HEK293 (cell line): ENCODE data around the gene AGPAT1.

Experiments used
- EGR2 ChIP-seq: fragments of 450-650 bp; formaldehyde crosslinking; IDR thresholded peaks from 2 replicates; pipeline ENCODE4 v1.5.1; 2016; ENCODE audit warnings: low read depth, missing biosample characterization, missing genetic modification characterization
- GFI1B ChIP-seq: fragments of 450-650 bp; formaldehyde crosslinking; IDR thresholded peaks from 2 replicates; pipeline ENCODE4 v1.5.1; 2016; ENCODE audit warnings: missing biosample characterization, missing genetic modification characterization
- GLIS1 ChIP-seq: fragments of 450-650 bp; formaldehyde crosslinking; IDR thresholded peaks from 2 replicates; pipeline ENCODE4 v1.5.1; 2016; ENCODE audit warnings: missing biosample characterization, missing genetic modification characterization
- HOXD13 ChIP-seq: sonication (generic); formaldehyde crosslinking; IDR thresholded peaks from 2 replicates; pipeline ENCODE4 v1.8.0; 2022; ENCODE audit warnings: missing genetic modification reagents, borderline replicate concordance
- KLF1 ChIP-seq: fragments of 450-650 bp; formaldehyde crosslinking; IDR thresholded peaks from 2 replicates; pipeline ENCODE4 v1.5.1; 2016; ENCODE audit warnings: missing biosample characterization, missing genetic modification characterization
- RBAK ChIP-seq: fragments of 450-650 bp; formaldehyde crosslinking; IDR thresholded peaks from 2 replicates; pipeline ENCODE4 v1.5.1; 2016; ENCODE audit warnings: missing biosample characterization, missing genetic modification characterization
- REPIN1 ChIP-seq: fragments of 450-650 bp; formaldehyde crosslinking; IDR thresholded peaks from 2 replicates; pipeline ENCODE4 v1.5.1; 2017; ENCODE audit warnings: missing biosample characterization, missing genetic modification characterization, low read depth
- SALL2 ChIP-seq: fragments of 450-650 bp; formaldehyde crosslinking; IDR thresholded peaks from 2 replicates; pipeline ENCODE4 v1.5.0; 2017; ENCODE audit warnings: missing biosample characterization, mild to moderate bottlenecking, missing genetic modification characterization, borderline replicate concordance
- TCF7L2 ChIP-seq: IDR thresholded peaks from 2 replicates; pipeline ENCODE4 v1.6.1; 2011; ENCODE audit warnings: low read depth, mild to moderate bottlenecking, inconsistent platforms, low read length, moderate library complexity, borderline replicate concordance
- ZBTB8A ChIP-seq: fragments of 450-650 bp; formaldehyde crosslinking; IDR thresholded peaks from 2 replicates; pipeline ENCODE4 v1.5.1; 2016; ENCODE audit warnings: missing biosample characterization, missing genetic modification characterization
- ZNF169 ChIP-seq: fragments of 450-650 bp; formaldehyde crosslinking; IDR thresholded peaks from 2 replicates; pipeline ENCODE4 v1.5.1; 2016; ENCODE audit warnings: missing biosample characterization, missing genetic modification characterization
- ZNF391 ChIP-seq: fragments of 450-650 bp; formaldehyde crosslinking; IDR thresholded peaks from 2 replicates; pipeline ENCODE4 v1.5.1; 2016; ENCODE audit warnings: low read depth, missing biosample characterization, missing genetic modification characterization, borderline replicate concordance
- ZNF514 ChIP-seq: fragments of 450-650 bp; formaldehyde crosslinking; IDR thresholded peaks from 2 replicates; pipeline ENCODE4 v1.5.1; 2016; ENCODE audit warnings: missing biosample characterization, missing genetic modification characterization
- ZNF521 ChIP-seq: fragments of 450-650 bp; formaldehyde crosslinking; IDR thresholded peaks from 2 replicates; pipeline ENCODE4 v1.5.1; 2017; ENCODE audit warnings: missing biosample characterization, mild to moderate bottlenecking, missing genetic modification characterization
- ZNF561 ChIP-seq: fragments of 450-650 bp; IDR thresholded peaks from 2 replicates; pipeline ENCODE4 v1.5.1; 2018; ENCODE audit warnings: missing biosample characterization, missing genetic modification characterization, borderline replicate concordance
- ZNF654 ChIP-seq: fragments of 450-650 bp; formaldehyde crosslinking; IDR thresholded peaks from 2 replicates; pipeline ENCODE4 v1.5.1; 2016; ENCODE audit warnings: low read depth, missing biosample characterization, missing genetic modification characterization
- ZNF785 ChIP-seq: fragments of 450-650 bp; formaldehyde crosslinking; IDR thresholded peaks from 2 replicates; pipeline ENCODE4 v1.5.1; 2016; ENCODE audit warnings: missing biosample characterization, missing genetic modification characterization
- ZNF792 ChIP-seq: fragments of 450-650 bp; formaldehyde crosslinking; IDR thresholded peaks from 2 replicates; pipeline ENCODE4 v1.5.1; 2016; ENCODE audit warnings: missing biosample characterization, missing genetic modification characterization
- ZSCAN23 ChIP-seq: fragments of 450-650 bp; formaldehyde crosslinking; IDR thresholded peaks from 2 replicates; pipeline ENCODE4 v1.5.1; 2016; ENCODE audit warnings: missing biosample characterization, missing genetic modification characterization
- TF ChIP-seq, protein P1 (sequence below): fragments of 450-650 bp; formaldehyde crosslinking; IDR thresholded peaks from 2 replicates; pipeline ENCODE4 v1.5.1; 2016; ENCODE audit warnings: missing biosample characterization, missing genetic modification characterization
- TF ChIP-seq, protein P2 (sequence below): IDR thresholded peaks from 2 replicates; pipeline ENCODE4 v1.6.1; 2011; ENCODE audit warnings: mild to moderate bottlenecking, low read depth, low read length, borderline replicate concordance
- TF ChIP-seq, protein P3 (sequence below): fragments of 450-650 bp; formaldehyde crosslinking; IDR thresholded peaks from 2 replicates; pipeline ENCODE4 v1.5.1; 2016; ENCODE audit warnings: missing biosample characterization, missing genetic modification characterization
- TF ChIP-seq, protein P4 (sequence below): fragments of 450-650 bp; formaldehyde crosslinking; IDR thresholded peaks from 2 replicates; pipeline ENCODE4 v1.5.1; 2016; ENCODE audit warnings: missing biosample characterization, missing genetic modification characterization, borderline replicate concordance
- TF ChIP-seq, protein P5 (sequence below): fragments of 450-650 bp; formaldehyde crosslinking; conservative IDR thresholded peaks from 2 replicates; pipeline ENCODE4 v1.5.1; 2016; ENCODE audit warnings: low read depth, missing biosample characterization, missing genetic modification characterization
- TF ChIP-seq, protein P6 (sequence below): fragments of 450-650 bp; formaldehyde crosslinking; IDR thresholded peaks from 2 replicates; pipeline ENCODE4 v1.5.1; 2016; ENCODE audit warnings: missing biosample characterization, missing genetic modification characterization

AGPAT1 gene

DNA sequence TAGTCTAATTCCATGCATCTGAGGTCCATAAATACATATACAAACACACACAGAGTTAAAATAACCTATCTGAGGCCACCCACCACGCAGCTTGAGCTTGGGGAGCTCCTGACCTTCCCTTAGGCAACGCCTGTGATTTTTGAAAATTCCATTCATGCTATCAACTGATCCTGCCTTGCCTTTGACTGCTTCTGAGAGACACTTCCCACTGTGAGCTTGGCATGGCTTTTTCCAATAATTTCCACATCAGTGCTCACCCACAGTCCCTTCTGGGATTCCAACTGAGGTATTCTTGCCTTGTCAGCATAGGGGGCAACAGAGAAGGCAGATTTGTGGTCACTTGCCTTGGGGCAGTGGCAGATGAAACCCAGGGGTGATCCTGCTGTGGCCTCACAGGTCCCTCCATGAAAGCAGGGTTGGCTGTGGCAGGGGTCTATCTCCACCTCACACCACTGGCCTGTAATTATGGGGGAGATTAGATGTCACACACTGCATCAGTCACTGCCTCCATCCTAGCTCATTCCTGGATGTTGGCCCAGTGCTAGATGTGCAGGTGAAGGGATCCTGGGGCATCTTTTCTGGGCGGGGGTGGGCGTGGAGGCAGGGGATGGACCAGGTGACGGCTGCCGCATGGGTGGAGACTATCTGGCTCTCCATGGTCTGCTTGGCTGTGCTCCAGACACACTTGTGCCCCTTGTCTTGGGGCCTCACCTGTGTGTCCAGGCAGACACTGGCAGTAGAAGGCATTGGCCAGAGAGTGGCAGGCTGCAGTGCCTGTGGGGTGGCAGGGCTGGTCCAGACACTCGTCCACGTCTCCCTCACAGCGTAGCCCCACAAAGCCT is 27.8 kb upstream of the AGPAT1 start (continued):
- TF ChIP-seq, protein P1, sequence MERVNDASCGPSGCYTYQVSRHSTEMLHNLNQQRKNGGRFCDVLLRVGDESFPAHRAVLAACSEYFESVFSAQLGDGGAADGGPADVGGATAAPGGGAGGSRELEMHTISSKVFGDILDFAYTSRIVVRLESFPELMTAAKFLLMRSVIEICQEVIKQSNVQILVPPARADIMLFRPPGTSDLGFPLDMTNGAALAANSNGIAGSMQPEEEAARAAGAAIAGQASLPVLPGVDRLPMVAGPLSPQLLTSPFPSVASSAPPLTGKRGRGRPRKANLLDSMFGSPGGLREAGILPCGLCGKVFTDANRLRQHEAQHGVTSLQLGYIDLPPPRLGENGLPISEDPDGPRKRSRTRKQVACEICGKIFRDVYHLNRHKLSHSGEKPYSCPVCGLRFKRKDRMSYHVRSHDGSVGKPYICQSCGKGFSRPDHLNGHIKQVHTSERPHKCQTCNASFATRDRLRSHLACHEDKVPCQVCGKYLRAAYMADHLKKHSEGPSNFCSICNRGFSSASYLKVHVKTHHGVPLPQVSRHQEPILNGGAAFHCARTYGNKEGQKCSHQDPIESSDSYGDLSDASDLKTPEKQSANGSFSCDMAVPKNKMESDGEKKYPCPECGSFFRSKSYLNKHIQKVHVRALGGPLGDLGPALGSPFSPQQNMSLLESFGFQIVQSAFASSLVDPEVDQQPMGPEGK (tag by site-specific recombination): no peak
- TF ChIP-seq, protein P2, sequence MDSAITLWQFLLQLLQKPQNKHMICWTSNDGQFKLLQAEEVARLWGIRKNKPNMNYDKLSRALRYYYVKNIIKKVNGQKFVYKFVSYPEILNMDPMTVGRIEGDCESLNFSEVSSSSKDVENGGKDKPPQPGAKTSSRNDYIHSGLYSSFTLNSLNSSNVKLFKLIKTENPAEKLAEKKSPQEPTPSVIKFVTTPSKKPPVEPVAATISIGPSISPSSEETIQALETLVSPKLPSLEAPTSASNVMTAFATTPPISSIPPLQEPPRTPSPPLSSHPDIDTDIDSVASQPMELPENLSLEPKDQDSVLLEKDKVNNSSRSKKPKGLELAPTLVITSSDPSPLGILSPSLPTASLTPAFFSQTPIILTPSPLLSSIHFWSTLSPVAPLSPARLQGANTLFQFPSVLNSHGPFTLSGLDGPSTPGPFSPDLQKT: no peak
- TF ChIP-seq ZNF561 (tag by site-specific recombination) (no peak), TCF7L2 (no peak), ZNF785 (tag by site-specific recombination) (no peak), KLF1 (no peak), HOXD13 (peak; percentile 80; the same call in 1 of the 2 replicates), RBAK (tag by site-specific recombination) (no peak), EGR2 (tag by site-specific recombination) (no peak), ZNF169 (no peak), ZNF792 (tag by site-specific recombination) (no peak), ZNF654 (tag by site-specific recombination) (no peak), ZSCAN23 (tag by site-specific recombination) (no peak), ZNF521 (tag by site-specific recombination) (no peak), ZNF391 (no peak), ZNF514 (tag by site-specific recombination) (no peak), SALL2 (tag by site-specific recombination) (no peak), GLIS1 (tag by site-specific recombination) (0 out of 2 replicates have a peak, but pooled peaks have one; percentile 25), REPIN1 (tag by site-specific recombination) (no peak), GFI1B (tag by site-specific recombination) (no peak), ZBTB8A (tag by site-specific recombination) (0 out of 2 replicates have a peak, but pooled peaks have one; percentile 24)
- TF ChIP-seq, protein P3, sequence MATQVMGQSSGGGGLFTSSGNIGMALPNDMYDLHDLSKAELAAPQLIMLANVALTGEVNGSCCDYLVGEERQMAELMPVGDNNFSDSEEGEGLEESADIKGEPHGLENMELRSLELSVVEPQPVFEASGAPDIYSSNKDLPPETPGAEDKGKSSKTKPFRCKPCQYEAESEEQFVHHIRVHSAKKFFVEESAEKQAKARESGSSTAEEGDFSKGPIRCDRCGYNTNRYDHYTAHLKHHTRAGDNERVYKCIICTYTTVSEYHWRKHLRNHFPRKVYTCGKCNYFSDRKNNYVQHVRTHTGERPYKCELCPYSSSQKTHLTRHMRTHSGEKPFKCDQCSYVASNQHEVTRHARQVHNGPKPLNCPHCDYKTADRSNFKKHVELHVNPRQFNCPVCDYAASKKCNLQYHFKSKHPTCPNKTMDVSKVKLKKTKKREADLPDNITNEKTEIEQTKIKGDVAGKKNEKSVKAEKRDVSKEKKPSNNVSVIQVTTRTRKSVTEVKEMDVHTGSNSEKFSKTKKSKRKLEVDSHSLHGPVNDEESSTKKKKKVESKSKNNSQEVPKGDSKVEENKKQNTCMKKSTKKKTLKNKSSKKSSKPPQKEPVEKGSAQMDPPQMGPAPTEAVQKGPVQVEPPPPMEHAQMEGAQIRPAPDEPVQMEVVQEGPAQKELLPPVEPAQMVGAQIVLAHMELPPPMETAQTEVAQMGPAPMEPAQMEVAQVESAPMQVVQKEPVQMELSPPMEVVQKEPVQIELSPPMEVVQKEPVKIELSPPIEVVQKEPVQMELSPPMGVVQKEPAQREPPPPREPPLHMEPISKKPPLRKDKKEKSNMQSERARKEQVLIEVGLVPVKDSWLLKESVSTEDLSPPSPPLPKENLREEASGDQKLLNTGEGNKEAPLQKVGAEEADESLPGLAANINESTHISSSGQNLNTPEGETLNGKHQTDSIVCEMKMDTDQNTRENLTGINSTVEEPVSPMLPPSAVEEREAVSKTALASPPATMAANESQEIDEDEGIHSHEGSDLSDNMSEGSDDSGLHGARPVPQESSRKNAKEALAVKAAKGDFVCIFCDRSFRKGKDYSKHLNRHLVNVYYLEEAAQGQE (tag by site-specific recombination): no peak
- TF ChIP-seq, protein P4, sequence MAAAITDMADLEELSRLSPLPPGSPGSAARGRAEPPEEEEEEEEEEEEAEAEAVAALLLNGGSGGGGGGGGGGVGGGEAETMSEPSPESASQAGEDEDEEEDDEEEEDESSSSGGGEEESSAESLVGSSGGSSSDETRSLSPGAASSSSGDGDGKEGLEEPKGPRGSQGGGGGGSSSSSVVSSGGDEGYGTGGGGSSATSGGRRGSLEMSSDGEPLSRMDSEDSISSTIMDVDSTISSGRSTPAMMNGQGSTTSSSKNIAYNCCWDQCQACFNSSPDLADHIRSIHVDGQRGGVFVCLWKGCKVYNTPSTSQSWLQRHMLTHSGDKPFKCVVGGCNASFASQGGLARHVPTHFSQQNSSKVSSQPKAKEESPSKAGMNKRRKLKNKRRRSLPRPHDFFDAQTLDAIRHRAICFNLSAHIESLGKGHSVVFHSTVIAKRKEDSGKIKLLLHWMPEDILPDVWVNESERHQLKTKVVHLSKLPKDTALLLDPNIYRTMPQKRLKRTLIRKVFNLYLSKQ (tag by site-specific recombination): no peak
- TF ChIP-seq, protein P5, sequence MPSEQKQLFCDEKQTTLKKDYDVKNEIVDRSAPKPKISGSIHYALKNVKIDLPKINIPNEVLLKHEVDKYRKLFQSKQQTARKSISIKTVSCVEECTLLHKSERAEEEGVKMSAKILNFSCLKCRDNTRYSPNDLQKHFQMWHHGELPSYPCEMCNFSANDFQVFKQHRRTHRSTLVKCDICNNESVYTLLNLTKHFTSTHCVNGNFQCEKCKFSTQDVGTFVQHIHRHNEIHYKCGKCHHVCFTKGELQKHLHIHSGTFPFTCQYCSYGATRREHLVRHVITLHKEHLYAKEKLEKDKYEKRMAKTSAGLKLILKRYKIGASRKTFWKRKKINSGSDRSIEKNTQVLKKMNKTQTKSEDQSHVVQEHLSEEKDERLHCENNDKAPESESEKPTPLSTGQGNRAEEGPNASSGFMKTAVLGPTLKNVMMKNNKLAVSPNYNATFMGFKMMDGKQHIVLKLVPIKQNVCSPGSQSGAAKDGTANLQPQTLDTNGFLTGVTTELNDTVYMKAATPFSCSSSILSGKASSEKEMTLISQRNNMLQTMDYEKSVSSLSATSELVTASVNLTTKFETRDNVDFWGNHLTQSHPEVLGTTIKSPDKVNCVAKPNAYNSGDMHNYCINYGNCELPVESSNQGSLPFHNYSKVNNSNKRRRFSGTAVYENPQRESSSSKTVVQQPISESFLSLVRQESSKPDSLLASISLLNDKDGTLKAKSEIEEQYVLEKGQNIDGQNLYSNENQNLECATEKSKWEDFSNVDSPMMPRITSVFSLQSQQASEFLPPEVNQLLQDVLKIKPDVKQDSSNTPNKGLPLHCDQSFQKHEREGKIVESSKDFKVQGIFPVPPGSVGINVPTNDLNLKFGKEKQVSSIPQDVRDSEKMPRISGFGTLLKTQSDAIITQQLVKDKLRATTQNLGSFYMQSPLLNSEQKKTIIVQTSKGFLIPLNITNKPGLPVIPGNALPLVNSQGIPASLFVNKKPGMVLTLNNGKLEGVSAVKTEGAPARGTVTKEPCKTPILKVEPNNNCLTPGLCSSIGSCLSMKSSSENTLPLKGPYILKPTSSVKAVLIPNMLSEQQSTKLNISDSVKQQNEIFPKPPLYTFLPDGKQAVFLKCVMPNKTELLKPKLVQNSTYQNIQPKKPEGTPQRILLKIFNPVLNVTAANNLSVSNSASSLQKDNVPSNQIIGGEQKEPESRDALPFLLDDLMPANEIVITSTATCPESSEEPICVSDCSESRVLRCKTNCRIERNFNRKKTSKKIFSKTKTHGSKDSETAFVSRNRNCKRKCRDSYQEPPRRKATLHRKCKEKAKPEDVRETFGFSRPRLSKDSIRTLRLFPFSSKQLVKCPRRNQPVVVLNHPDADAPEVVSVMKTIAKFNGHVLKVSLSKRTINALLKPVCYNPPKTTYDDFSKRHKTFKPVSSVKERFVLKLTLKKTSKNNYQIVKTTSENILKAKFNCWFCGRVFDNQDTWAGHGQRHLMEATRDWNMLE: no peak
- TF ChIP-seq, protein P6, sequence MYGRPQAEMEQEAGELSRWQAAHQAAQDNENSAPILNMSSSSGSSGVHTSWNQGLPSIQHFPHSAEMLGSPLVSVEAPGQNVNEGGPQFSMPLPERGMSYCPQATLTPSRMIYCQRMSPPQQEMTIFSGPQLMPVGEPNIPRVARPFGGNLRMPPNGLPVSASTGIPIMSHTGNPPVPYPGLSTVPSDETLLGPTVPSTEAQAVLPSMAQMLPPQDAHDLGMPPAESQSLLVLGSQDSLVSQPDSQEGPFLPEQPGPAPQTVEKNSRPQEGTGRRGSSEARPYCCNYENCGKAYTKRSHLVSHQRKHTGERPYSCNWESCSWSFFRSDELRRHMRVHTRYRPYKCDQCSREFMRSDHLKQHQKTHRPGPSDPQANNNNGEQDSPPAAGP (tag by site-specific recombination): no peak
